NCI-H82 treated with DMSO at 0.1 percent for 48 hours (cell line): ENCODE data around the gene WT1.

Experiments used
- DNase-seq: peaks from one replicate; lab custom pipeline; 2025; ENCODE audit not compliant: unreplicated experiment; lab: John Stamatoyannopoulos, UW

WT1 gene

GRCh38 chr11:32438866-32439489 lies 3.6 kb upstream of the WT1 start:
- no peak for DNase-seq

- DNase-seq: no peak
Observed at GRCh38 chr11:32438346-32438865, 3.1 kb upstream of the WT1 start.

- no peak for DNase-seq
Observed at GRCh38 chr11:32437495-32438345, 2.4 kb upstream of the WT1 start.

- DNase-seq: no peak
Observed at GRCh38 chr11:32436751-32437494, 1.6 kb upstream of the WT1 start.

- DNase-seq: no peak
Observed at GRCh38 chr11:32435942-32436750, 807 bp upstream of the WT1 start.

GRCh38 chr11:32435152-32435480 lies 223 bp downstream of the WT1 start:
- DNase-seq: no peak

- no peak for DNase-seq
Observed at GRCh38 chr11:32434356-32435151, 785 bp downstream of the WT1 start.

GRCh38 chr11:32433914-32434355 lies 1.4 kb downstream of the WT1 start:
- no peak for DNase-seq

- no peak for DNase-seq
Observed at GRCh38 chr11:32433101-32433913, 2.0 kb downstream of the WT1 start.

GRCh38 chr11:32432565-32432964 lies 2.8 kb downstream of the WT1 start:
- no peak for DNase-seq

- DNase-seq: no peak
Observed at GRCh38 chr11:32430568-32431381, 4.6 kb downstream of the WT1 start.

GRCh38 chr11:32429477-32429876 lies 5.9 kb downstream of the WT1 start:
- no peak for DNase-seq

- no peak for DNase-seq
Observed at GRCh38 chr11:32428665-32429303, 6.6 kb downstream of the WT1 start.

- DNase-seq: no peak
Observed at GRCh38 chr11:32427935-32428664, 7.2 kb downstream of the WT1 start.

- DNase-seq: no peak
Observed at GRCh38 chr11:32427616-32427934, 7.8 kb downstream of the WT1 start.

GRCh38 chr11:32426819-32427615 lies 8.3 kb downstream of the WT1 start:
- DNase-seq: no peak

GRCh38 chr11:32426192-32426591 lies 9.1 kb downstream of the WT1 start:
- DNase-seq: no peak
